Left hindlimb (tissue), 1 donor: ENCODE measurements around the gene TOR2A.
"Not testable (repeated sequence)": the region's sequence is repeated elsewhere in the genome, so short reads cannot be mapped to it uniquely, and the experiment has no call there.

ENCODE experiments used
- DNase-seq: peaks from one replicate; pipeline ENCODE4 v3.0.0-alpha.2; 2018

TOR2A gene

GRCh38 chr9:127734747-127735529, at the start of gene TOR2A:
Gene TOR2A, minus strand, starts transcription at chr9:127735294. Its CDS starts 24 bp downstream, at chr9:127735270.
- DNase-seq: peak; percentile 99

DNA sequence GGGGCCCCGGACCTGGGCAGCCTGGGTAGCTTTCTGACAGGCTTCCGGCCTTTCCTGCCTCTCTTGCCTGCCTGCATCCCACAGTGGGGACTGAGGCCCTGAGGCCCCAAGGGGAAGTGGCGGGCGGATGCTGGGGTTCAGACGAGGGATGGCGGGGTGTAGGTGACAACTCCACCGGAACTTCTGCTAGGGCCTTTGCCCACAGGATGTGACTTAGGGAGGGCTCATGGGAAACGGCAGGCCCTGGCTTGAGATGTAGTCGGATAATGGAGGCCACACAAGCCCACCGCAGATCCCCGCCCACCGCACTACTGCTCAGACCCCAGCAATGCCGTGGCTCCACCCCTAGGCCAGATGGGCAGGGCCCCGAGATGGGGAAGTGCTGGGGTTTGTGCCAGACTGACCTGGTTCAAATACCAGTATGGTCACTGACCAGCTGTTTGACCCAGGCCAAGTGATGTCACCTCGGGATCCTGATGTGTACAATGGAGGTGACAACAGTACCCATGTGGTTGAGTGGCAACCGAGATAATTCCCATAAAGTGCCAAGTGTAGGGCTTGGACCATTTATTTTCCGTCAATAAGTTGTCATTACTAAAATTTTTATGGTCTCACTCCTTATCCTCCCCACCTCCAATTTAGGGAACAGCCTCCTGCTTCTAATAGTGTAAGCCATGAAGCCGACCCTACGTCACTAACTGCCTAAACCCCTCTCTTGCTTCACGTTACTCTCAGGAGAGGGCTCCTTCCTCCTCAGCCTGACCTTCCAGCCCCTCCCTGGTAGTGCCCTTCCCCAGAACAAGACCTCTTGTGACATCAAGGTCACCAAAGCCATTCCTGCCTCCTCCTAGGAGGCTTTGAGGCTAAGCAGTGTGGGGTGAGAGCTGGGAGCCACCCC, 48.3 kb upstream of the TOR2A start:
- DNase-seq: peak; percentile 60

DNA sequence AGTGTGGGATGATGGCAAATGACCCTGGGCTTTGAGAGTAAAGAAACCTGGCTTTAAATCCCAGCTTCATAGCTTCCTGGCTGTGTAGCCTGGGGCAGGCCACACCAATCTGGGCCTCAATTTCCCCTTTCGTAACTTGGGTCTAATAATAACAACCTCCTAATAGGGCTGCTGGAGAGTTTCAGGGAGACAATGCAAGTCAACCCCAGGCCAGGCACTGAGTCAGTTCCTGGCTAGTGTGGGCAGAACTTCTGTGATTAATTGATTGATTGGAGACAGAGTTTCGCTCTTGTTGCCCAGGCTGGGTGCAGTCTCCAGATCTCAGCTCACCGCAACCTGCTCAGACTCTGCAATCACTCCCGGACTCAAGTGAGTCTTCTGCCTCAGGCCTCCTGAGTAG, 46.7 kb upstream of the TOR2A start:
- no peak for DNase-seq

DNA sequence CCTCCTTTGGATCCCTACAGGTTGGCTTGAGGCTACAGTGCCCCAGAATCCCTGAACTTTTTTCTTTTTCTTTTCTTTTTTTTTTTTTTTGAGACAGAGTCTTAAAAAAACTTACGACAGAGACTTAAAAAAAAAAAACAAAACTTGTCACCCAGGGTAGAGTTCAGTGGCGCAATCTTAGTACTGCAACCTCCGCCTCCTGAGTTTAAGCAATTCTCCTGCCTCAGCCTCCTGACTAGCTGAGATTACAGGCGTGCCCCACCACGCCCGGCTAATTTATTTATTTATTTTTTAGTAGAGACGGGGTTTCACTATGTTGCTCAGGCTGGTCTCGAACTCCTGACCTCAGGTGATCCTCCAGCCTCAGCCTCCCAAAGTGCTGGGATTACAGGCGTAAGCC, 45.8 kb upstream of the TOR2A start:
- not testable (repeated sequence) for DNase-seq

GRCh38 chr9:127780126-127780885, 45.2 kb upstream of the TOR2A start:
- no peak for DNase-seq

DNA sequence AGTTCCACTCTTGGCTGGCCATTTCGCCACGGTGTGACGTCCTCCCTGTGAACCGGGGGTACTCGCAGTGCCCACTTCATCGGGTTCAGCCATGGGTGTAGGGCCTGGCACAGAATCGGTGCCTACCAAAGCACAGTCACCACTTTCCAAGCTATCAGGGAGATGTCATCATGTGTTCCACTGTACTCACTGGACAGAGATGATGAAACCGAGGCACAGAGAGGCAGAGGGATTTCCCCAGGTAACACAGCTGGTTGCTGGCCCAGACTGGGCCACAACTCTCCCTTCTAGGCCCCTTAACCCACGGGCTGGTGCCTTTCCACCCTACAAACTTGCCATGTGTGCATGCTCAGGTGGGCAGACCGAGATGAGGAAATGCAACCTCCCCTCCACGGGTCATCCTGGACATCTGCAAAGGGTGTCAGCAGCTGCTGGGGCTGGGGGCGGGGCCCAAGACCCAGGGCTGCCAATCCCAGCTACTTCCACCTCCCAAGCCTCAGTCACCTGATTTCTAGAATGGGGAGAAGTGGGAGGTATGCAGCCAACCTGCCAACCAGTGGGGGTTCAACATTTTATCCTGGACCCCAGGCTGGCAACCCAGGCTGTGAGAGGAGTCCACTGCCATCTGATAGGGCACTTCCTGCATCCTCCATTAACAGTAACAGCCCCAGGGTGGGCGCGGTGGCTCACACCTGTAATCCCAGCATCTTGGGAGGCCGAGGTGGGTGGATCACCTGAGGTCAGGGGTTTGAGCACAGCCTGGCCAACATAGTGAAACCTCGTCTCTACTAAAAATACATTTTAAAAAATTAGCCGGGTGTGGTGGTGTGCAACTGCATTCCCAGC, 44.3 kb upstream of the TOR2A start:
- no peak for DNase-seq

GRCh38 chr9:127778280-127779135, 43.4 kb upstream of the TOR2A start, which contains the start of gene SH2D3C:
Gene SH2D3C, minus strand, starts transcription at chr9:127778666. Its CDS starts 39 bp downstream, at chr9:127778627.
- peak; percentile 53 for DNase-seq

- DNase-seq: no peak
These were observed 42.4 kb upstream of the TOR2A start for GRCh38 chr9:127777368-127777980.

DNA sequence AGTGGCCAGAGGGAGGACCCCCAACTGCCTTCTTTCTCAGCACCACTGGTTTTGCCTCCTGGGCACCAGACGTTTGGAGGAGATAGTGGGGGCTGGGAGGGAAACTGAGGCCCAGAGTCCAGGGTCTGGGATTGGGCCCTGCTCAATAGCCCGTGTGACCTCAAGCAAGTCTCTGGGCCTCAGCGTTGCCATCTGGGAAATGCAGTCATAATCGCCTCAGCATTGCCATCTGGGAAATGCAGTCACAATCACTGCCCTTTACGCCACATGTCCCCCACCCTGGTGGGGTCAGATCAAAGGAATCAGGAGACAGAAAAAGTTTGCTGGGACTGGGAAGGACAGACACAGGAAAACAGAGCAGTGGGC, 41.8 kb upstream of the TOR2A start:
- DNase-seq: no peak

DNA sequence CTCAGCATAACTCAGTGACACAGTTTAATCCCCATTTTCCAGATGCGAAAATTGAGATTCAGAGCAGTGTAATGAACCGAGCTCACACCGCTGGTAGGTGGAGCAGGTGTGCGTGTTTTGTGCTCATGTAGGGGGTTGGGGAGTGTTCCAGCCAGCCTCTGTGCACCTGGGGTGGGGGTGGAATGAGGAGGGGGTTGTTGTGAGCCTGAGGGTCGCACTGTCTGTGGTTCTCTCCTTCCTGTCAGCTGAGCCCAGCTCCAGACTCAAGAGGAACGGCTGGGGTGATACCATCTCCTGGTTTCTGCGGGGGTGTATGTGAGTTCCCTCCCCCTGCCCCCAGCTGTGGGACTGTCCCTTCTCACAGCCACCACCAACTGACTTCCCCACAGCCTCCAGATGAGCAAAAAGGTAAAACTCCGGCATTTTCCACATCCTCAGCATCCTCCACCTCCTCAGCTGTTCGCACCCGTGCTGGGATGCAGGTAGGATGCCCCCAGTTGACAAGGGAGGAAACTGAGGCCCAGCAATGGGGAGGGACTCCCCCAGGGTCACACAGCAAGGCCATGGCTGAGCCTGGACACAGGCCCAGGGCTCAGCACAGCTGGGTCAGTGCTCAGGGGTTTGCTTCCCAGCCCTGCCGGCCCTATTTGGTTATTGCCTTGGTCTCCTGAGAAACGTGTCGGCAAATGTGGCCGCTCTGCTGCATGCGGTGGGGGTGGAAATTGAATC, 41.3 kb upstream of the TOR2A start:
- no peak for DNase-seq

DNA sequence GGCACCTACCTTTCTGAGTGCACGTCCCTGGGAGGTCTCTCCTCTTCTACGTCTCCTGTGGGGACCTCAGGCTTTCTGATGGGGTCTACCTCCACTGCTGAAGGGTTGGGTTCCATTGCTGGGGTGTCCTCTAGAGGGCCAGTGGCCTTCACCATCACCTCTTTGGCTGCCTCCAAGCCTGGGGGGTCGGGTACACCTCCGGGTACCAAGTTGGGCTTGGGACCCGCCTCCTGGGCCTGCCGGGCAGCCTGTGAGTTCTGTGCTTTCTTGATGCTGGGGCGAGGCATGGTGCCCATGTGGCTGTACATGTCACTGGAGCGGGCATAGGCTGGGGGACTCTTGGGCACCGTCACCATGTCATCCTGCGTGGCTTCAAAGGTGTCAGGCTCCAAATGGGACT, 38.9 kb upstream of the TOR2A start:
- no peak for DNase-seq

- no peak for DNase-seq
These were observed 38.2 kb upstream of the TOR2A start for GRCh38 chr9:127773272-127773671.

GRCh38 chr9:127772603-127773002, 37.5 kb upstream of the TOR2A start:
- DNase-seq: no peak

- no peak for DNase-seq
These were observed 36.6 kb upstream of the TOR2A start for GRCh38 chr9:127771570-127772189.

DNA sequence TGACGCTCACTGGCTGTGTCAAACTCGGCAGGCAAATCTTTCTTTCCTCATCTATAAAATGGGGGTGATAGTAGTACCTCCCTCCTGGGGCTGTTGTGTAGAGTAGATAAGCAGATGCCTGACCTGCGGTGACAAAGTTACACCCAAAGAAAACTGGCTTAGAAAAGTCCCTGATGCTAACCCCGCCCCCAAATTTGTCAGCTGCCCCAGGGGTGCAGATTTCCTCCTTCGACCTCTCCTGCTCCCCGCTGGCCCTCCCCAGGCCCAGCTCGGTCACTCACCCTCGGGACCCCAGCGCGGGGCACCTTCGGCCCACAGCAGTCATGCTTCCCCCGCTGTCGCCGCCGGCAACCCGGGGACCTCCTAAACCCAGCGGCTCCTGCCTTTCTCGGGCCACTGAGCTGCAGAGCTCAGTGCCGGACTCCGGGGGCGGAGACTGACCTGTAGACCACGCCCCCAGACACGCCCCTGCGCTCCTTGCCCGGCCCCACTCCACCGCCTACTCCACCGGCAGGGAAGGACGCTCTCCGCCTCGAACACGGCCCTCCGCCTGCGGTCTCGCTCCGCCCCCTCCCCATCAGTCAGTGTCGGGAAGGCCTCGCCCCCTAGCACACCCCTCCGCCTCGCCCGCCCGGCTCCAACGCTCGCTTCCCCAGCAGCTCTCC, 35.9 kb upstream of the TOR2A start:
- peak; percentile 99 for DNase-seq

DNA sequence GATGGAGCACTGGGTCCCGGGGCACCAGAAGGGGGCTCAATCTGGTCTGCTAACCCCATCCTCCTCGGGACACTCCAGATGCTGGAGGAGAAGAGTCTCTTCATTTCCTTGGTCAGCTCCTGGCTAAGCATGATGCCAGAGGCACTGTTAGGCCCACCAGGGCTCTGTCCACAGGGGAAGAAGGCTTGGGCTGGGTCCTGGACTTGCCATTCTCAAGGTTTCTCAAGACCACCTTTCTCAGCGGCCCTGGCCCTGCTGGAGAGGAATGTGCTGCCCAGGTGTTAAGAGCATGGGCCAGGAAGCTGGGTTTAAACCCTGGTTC, 35.5 kb upstream of the TOR2A start:
- no peak for DNase-seq

- no peak for DNase-seq
These were observed 35.0 kb upstream of the TOR2A start for GRCh38 chr9:127769929-127770582.

GRCh38 chr9:127769101-127769500, 34.0 kb upstream of the TOR2A start:
- no peak for DNase-seq

DNA sequence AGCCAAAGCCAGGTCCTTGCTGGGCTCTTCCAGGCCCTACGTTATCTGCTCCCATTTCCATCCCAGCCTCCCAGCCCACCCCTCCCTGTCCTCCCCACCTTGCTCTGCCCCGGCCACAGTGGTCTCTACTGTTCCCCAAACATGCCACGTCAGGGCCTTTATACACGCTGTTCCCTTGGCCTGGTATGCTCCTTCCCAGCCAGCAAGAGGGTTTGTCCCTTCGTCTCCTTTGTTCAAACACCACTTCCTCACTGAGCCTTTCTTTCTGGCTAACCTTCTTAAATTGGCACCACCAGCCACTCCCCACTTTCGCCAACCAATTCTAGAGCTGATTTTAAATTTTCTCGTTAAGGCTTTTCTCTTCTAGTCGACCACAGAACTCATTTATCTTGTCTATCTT, 33.6 kb upstream of the TOR2A start:
- DNase-seq: no peak
